GM18502 (cell line): ENCODE data around the gene MTF1.
A peak's percentile ranks its signal among the peaks of the same experiment; 100 is the strongest.

Experiments used
- ATAC-seq: cut with Tn5 transposase; IDR thresholded peaks from one replicate; pipeline ENCODE4 v1.9.1; 2021; ENCODE audit warnings: mild to moderate bottlenecking; ENCODE audit not compliant: unreplicated experiment, poor library complexity

MTF1 gene

GRCh38 chr1:37872692-37873091 lies 13.3 kb upstream of the MTF1 start:
- no peak for ATAC-seq

DNA sequence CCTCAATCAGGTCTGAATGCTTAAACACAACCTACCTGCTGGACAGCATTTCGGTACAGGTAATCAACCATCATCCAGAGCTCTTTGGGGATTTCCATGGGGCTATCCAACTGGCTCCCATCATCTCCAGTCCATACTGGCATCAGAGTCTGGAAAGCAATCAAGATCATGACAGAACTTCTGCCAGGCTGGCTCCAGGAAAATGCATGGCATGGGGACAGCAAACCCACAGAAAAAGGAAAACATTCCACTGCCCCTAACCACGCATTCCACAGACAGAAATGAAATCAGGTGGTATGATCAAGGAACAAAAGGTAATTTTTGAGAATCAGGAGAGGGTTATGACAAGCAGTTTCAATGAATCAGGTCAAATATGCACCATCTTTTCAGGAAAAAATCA lies 9.1 kb upstream of the MTF1 start:
- no peak for ATAC-seq

GRCh38 chr1:37867784-37868183 lies 8.4 kb upstream of the MTF1 start:
- no peak for ATAC-seq

GRCh38 chr1:37866491-37866890 lies 7.1 kb upstream of the MTF1 start:
- ATAC-seq, result no peak

GRCh38 chr1:37865348-37866120 lies 6.1 kb upstream of the MTF1 start:
- ATAC-seq, result no peak

DNA sequence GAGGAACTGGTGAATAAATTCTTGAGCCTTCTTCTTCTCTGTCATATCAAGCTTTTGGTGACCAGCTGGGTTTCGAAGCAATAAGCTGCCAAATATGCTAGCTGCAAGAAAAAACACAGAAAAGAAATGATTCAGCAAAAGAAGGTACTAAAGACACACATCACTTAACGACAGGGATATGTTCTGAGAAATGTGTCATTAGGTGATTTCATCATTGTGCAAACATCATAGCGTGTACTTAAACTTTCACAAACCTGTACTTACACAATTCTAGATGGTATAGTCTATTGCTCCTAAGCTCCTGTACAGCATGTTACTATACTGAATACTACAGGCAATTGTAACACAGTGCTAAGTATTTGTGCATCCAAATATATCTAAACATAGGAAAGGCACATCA lies 2.9 kb upstream of the MTF1 start:
- no peak for ATAC-seq

GRCh38 chr1:37861151-37861550 lies 1.8 kb upstream of the MTF1 start:
- no peak for ATAC-seq

- ATAC-seq, result no peak
Measured at GRCh38 chr1:37860346-37860666, 914 bp upstream of the MTF1 start.

DNA sequence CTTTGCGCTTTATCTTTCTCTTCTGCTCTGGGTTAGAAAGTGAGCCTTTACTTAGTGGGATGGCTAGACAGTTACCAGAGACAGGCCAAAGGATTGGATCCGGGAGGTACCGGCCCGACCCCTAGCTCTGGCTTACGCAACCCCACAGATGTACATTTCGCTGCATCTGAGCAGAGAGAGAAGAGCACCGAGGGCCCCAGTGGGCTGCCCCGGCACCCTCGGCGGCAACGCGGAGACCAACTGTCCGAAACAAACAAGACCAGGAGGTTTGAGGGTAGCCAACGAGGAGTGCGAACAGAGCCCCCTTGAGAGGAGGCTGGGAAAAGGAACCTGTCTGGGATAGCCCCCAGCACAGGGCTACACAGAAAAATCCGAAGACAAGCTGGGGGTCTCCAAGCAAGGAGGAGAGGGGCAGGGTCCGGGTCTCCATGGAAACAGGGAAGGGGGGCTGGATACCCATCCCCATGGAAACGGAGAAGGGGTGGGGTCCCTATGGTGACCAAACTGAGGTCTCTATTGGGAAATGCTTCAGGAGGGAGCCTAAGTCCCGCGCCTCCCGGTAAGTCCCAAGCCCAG lies 373 bp downstream of the MTF1 start:
- peak; percentile 31 for ATAC-seq

GRCh38 chr1:37854406-37854805 lies 5.0 kb downstream of the MTF1 start:
- no peak for ATAC-seq

DNA sequence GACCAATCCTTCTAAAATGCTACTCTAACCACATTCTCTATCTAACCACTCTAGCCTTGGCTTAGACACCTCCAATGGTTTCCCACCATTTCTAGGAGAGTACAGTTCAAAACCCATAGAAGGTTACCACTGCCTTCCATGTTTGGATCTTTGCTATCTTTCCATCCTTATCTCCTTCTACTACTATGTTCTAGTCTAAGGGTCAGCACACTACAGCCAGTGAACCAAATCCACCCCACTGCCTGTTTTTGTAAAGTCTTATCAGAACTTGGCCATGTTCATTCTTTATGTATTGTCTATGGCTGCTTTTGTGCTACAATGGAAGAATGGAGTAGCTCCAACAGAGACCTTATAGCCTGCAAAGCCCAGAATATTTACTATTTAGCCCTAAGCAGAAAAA lies 6.2 kb downstream of the MTF1 start:
- no peak for ATAC-seq

GRCh38 chr1:37851782-37852210 lies 7.6 kb downstream of the MTF1 start:
- ATAC-seq, result no peak

GRCh38 chr1:37851262-37851661 lies 8.1 kb downstream of the MTF1 start:
- no peak for ATAC-seq

DNA sequence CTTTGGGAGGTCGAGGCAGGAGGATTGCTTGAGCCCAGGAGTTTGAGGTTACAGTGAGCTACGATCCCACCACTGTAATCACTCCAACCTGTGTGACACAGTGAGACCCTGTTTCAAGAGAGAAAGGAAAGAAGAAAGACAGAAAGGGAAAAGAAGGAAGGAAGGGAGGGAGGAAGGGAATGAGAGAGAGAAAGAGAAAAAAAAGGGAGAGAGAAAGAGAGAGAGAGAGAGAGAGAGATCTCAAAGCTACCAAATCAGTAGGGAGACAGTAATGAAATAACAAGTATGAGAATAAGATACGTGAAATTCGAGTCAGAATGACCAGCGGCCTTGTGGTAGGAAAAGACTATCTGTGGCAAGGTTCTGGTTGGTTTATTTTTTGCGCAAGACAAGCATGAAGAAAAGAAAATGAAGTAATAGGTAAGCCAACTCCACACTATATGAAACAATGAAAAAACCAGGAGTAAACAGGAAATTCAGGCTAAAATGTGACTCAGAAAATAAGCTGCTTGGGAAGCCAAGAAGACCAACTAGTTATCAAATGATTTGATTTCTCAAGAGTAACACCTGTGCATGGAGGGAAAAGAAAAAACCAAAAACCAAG lies 8.9 kb downstream of the MTF1 start:
- no peak for ATAC-seq

DNA sequence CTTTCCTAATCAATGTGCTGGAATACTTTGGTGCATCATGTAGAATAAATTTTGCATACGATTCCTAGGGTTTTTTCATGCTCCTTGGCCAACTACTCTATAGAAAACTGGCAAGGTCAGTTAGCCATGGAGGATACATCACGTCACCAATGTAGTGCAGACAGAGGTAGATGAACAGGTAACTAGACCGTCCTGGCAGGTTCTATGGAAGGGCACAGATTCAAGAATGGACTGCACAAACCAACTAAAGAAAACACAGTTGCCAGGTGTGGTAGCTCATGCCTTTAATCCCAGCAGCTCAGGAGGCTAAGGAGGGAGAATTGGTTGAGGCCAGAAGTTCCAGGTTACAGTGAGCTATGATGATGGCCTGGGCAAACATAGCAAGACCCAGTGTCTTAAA lies 9.9 kb downstream of the MTF1 start:
- no peak for ATAC-seq

DNA sequence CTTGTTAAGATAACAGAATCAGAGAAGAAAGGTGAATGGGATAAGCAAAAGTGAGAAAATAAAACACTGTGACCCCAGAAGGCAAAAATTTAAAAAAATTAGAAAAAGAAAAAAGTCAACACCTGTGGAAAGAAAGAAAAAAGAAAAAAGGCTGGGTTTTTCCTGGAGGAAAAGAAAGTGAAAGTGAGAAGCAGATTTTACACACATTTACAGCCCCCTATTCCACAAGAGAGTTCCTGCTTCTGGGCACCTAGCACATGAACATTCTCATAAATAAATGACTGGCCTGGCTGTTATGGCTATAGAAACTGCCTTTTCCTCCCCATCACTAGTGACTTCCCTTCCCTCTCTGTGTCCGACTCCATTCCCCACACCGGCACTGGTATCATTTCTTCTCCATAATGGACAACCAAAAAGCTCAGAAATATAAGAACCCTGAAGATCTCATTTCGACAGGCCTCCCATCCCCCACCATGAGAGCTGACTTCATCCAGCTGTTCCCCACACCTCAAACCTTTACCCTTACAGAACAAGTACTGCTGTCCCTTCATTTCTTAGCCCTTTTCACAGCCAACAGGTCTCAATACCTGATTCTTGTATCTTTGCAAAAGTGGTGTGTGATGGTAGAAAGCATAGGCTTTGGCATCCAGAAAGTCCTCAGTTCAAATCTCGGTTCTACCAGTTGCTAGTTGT lies 12.6 kb downstream of the MTF1 start:
- ATAC-seq, result no peak

- ATAC-seq, result no peak
Measured at GRCh38 chr1:37845786-37846185, 13.6 kb downstream of the MTF1 start.

- no peak for ATAC-seq
Measured at GRCh38 chr1:37845049-37845646, 14.2 kb downstream of the MTF1 start.

DNA sequence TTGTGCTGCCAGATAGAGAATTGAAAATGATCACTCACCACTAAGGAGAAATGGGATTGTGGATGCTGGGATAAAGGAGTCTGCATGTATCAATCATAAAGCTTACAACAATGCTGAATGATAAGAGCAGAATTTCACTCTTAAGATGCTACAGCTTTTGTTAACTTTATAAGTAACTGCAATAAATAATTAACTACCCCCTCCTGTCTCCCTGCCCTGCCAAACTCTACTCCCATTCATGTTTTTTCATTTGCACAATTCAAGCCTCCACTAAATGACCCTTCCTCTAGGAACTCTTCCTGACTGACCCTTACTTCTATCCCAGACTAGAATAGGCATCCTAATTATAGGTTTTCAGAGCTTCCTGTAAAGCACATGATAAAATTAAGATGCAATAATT lies 14.9 kb downstream of the MTF1 start:
- ATAC-seq, result no peak

- ATAC-seq, result no peak
Measured at GRCh38 chr1:37841652-37842051, 17.7 kb downstream of the MTF1 start.

GRCh38 chr1:37840711-37841110 lies 18.7 kb downstream of the MTF1 start:
- ATAC-seq, result no peak
